Suppressor macrophage treated with lipopolysaccharide for 4 hours (primary cell): Measurements from ENCODE around the gene TAGLN2.

Source experiments
- DNase-seq: peaks from one replicate; pipeline ENCODE4 v3.0.0-alpha.2; 2020

The TAGLN2 gene

GRCh38 chr1:159947942-159948341 is 22.6 kb upstream of the TAGLN2 start:
- no peak for DNase-seq

- DNase-seq, result no peak
Observed at GRCh38 chr1:159946242-159947187, 21.2 kb upstream of the TAGLN2 start.

- no peak for DNase-seq
Observed at GRCh38 chr1:159945483-159946241, 20.4 kb upstream of the TAGLN2 start, which contains the start of gene IGSF9. Gene IGSF9 (minus strand): TSS chr1:159945613. CDS start chr1:159943454, 2,159 bp downstream.

- no peak for DNase-seq
Observed at GRCh38 chr1:159944623-159945455, 19.5 kb upstream of the TAGLN2 start.

GRCh38 chr1:159943908-159944622 is 18.8 kb upstream of the TAGLN2 start:
- DNase-seq, result no peak

- no peak for DNase-seq
Observed at GRCh38 chr1:159943278-159943640, 18.0 kb upstream of the TAGLN2 start.

- no peak for DNase-seq
Observed at GRCh38 chr1:159942632-159943277, 17.4 kb upstream of the TAGLN2 start.

- no peak for DNase-seq
Observed at GRCh38 chr1:159941591-159942560, 16.6 kb upstream of the TAGLN2 start.

- DNase-seq, result no peak
Observed at GRCh38 chr1:159941141-159941540, 15.8 kb upstream of the TAGLN2 start.

- DNase-seq, result no peak
Observed at GRCh38 chr1:159940006-159940620, 14.8 kb upstream of the TAGLN2 start.

- no peak for DNase-seq
Observed at GRCh38 chr1:159939678-159940002, 14.3 kb upstream of the TAGLN2 start.

- DNase-seq, result no peak
Observed at GRCh38 chr1:159938905-159939677, 13.8 kb upstream of the TAGLN2 start.

GRCh38 chr1:159938211-159938852 is 13.0 kb upstream of the TAGLN2 start:
- no peak for DNase-seq

GRCh38 chr1:159937054-159937750 is 11.9 kb upstream of the TAGLN2 start:
- peak; percentile 70 for DNase-seq

GRCh38 chr1:159936273-159936904 is 11.1 kb upstream of the TAGLN2 start:
- DNase-seq, result peak; percentile 76

GRCh38 chr1:159935719-159936272 is 10.5 kb upstream of the TAGLN2 start:
- DNase-seq, result peak; percentile 72

GRCh38 chr1:159935305-159935704 is 10.0 kb upstream of the TAGLN2 start:
- no peak for DNase-seq
